GM23248 (cell line): ENCODE data around the gene RABGAP1L. TPM values are rescaled to one million over a fixed set of nuclear protein-coding genes. Genes with fewer than 3 reads are reported as not detected.
"Not testable (repeated sequence)": the region's sequence is repeated elsewhere in the genome, so short reads cannot be mapped to it uniquely, and the experiment has no call there.

Source experiments
- DNase-seq: peaks from one replicate; pipeline ENCODE4 v3.0.0-alpha.2; 2015
- H2AFZ ChIP-seq: fragments of 200-600 bp; sonication (generic); 2 replicates; pipeline ENCODE4 v1.6.1; 2016; ENCODE audit warnings: antibody characterized with exemption
- H3F3A ChIP-seq: fragments of 200-600 bp; sonication (generic); 2 replicates; pipeline ENCODE4 v1.6.1; 2016; ENCODE audit warnings: mild to moderate bottlenecking, antibody characterized with exemption, mixed run types; ENCODE audit not compliant: insufficient read depth
- H3K27ac ChIP-seq: fragments of 200-600 bp; sonication (generic); 2 replicates; pipeline ENCODE4 v1.5.1; 2016; ENCODE audit warnings: mild to moderate bottlenecking
- H3K27me3 ChIP-seq: fragments of 200-600 bp; sonication (generic); replicated peaks from 2 replicates; pipeline ENCODE4 v1.6.1; 2016; ENCODE audit warnings: mild to moderate bottlenecking; ENCODE audit not compliant: insufficient read depth
- H3K36me3 ChIP-seq: fragments of 200-600 bp; sonication (generic); 2 replicates; pipeline ENCODE4 v1.6.1; 2016; ENCODE audit warnings: low read depth, mild to moderate bottlenecking
- H3K4me1 ChIP-seq: fragments of 200-600 bp; sonication (generic); 2 replicates; pipeline ENCODE4 v1.6.1; 2016; ENCODE audit warnings: mild to moderate bottlenecking; ENCODE audit not compliant: insufficient read depth
- H3K4me2 ChIP-seq: fragments of 200-600 bp; sonication (generic); one replicate; pipeline ENCODE4 v1.6.1; 2016; ENCODE audit warnings: mild to moderate bottlenecking; ENCODE audit not compliant: unreplicated experiment
- H3K4me3 ChIP-seq: fragments of 200-600 bp; sonication (generic); 2 replicates; pipeline ENCODE4 v1.5.1; 2016; ENCODE audit warnings: mild to moderate bottlenecking
- H3K79me2 ChIP-seq: fragments of 200-600 bp; sonication (generic); 2 replicates; pipeline ENCODE4 v1.6.1; 2016; ENCODE audit warnings: mild to moderate bottlenecking; ENCODE audit not compliant: insufficient read depth
- H3K9ac ChIP-seq: fragments of 200-600 bp; sonication (generic); 2 replicates; pipeline ENCODE4 v1.6.1; 2016; ENCODE audit warnings: mild to moderate bottlenecking
- H3K9me2 ChIP-seq: fragments of 200-600 bp; sonication (generic); 2 replicates; pipeline ENCODE4 v1.6.1; 2016; ENCODE audit warnings: mixed run types, mild to moderate bottlenecking, moderate library complexity; ENCODE audit not compliant: insufficient read depth
- H3K9me3 ChIP-seq: fragments of 200-600 bp; sonication (generic); one replicate; pipeline ENCODE4 v1.6.1; 2017; ENCODE audit warnings: low read depth
- H4K20me1 ChIP-seq: fragments of 200-600 bp; sonication (generic); 2 replicates; pipeline ENCODE4 v1.6.0; 2016; ENCODE audit not compliant: insufficient read depth
- EZH2 ChIP-seq: fragments of 200-600 bp; sonication (generic); IDR thresholded peaks from 2 replicates; pipeline ENCODE4 v1.6.1; 2018; ENCODE audit warnings: antibody characterized with exemption, mild to moderate bottlenecking; ENCODE audit not compliant: insufficient read depth, poor library complexity, severe bottlenecking
- EZH2phosphoT487 ChIP-seq: fragments of 200-600 bp; sonication (generic); IDR thresholded peaks from 2 replicates; pipeline ENCODE4 v1.6.1; 2018; ENCODE audit warnings: antibody characterized with exemption, moderate library complexity, mild to moderate bottlenecking, low read depth; ENCODE audit not compliant: insufficient read depth
- WGBS, 2 experiments: methylation state at CpG; one replicate each; pipeline ENCODE4 v1.1.6; 2015 to 2017; ENCODE audit warnings: low lambda C conversion rate in 2 of 2, low coverage in 1 of 2; ENCODE audit errors: missing lambda C conversion rate in 2 of 2; 5-methylcytosine and 5-hydroxymethylcytosine counted together
- in situ Hi-C: fragments of 300-500 bp; cut with MboI; formaldehyde crosslinking; loops from 2 replicates; pipeline ENCODE4 v1.15.0; 2020
- polyA plus RNA-seq: library from polyadenylated mRNA; unstranded; fragments of >200 nt; fragmentation: Nextera tagmentation; extraction: Ambion mirVana; gene quantifications from 2 replicates; pipeline ENCODE4 v1.2.1, GENCODE V29; 2016
- total RNA-seq: library from RNA; depleted of rRNA; stranded (reverse); fragments of >200 nt; shearing (Covaris generic); gene quantifications from 2 replicates; pipeline ENCODE4 v1.2.3, GENCODE V29; 2014

RABGAP1L gene
- total and polyA plus RNA-seq, 2 experiments from 2014 or later = 13.7 to 21.6 TPM

- Histone ChIP-seq H3K36me3 (peaks cover 57% of the 10 kb centered on the region), H3K4me1 (peaks cover 22% of the 10 kb centered on the region), H3K9ac (no peak overlapping the region), H3K4me3 (no peak overlapping the region), H3K9me3 (no peaks in the 10 kb centered on the region), H3K4me2 (no peak overlapping the region), H3F3A (peaks cover 48% of the 10 kb centered on the region), H3K27ac (no peak overlapping the region), H3K79me2 (peaks cover 40% of the 10 kb centered on the region), H4K20me1 (no peaks in the 10 kb centered on the region), H2AFZ (no peak overlapping the region), H3K9me2 (no peaks in the 10 kb centered on the region), H3K27me3 (no peaks in the 10 kb centered on the region)
- 92 to 94% methylated on average over 1 of the region's 1 CpG for WGBS, 2 experiments
- in situ Hi-C loops = no loop called here
- TF ChIP-seq EZH2phosphoT487 (no peak), EZH2 (no peak)
- no peak for DNase-seq
These were observed 854.1 kb downstream of the RABGAP1L start for GRCh38 chr1:175013445-175013844.

DNA sequence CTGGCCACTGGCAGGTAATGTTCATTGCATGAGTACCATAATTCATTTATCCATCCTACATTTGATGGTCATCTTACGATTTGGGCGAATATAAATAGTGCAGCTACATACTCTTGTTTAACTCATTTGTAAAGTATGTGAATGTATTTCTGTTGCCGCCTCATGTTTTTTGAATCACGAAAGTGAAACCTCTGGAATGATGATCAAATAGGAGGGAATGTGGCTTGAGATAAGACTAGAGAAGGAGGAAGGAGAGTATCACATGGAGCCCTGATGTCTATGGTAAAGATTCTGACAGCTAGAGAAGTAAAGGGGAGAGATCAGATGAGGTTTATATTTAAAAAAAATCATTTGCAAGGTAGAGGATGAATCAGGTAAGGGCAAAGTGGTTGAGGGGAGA lies 855.9 kb downstream of the RABGAP1L start:
- peak overlapping the region; percentile 16; the same call in 1 of the 2 replicates for H3K9ac ChIP-seq
- H2AFZ ChIP-seq = no peak overlapping the region
- H3K79me2 ChIP-seq = peaks cover 39% of the 10 kb centered on the region
- H3K27me3 ChIP-seq = no peaks in the 10 kb centered on the region
- H3K27ac ChIP-seq = peak overlapping the region; percentile 59
- no peaks in the 10 kb centered on the region for H3K9me3 ChIP-seq
- peaks cover 42% of the 10 kb centered on the region for H3K36me3 ChIP-seq
- WGBS, 2 experiments = 41 to 47% methylated on average over 4 of the region's 4 CpGs
- in situ Hi-C loops = no loop called here
- TF ChIP-seq EZH2phosphoT487 (no peak), EZH2 (no peak)
- peak; percentile 83 for DNase-seq
- H3K4me3 ChIP-seq = peak overlapping the region; percentile 22; the same call in 1 of the 2 replicates
- peaks cover 22% of the 10 kb centered on the region for H3K4me1 ChIP-seq
- no peaks in the 10 kb centered on the region for H4K20me1 ChIP-seq
- H3K9me2 ChIP-seq = no peaks in the 10 kb centered on the region
- peaks cover 48% of the 10 kb centered on the region for H3F3A ChIP-seq
- peak overlapping the region; percentile 61 for H3K4me2 ChIP-seq

- Histone ChIP-seq H3K36me3 (0 out of 2 replicates have a peak, but pooled peaks cover 3% of the 10 kb centered on the region), H3K4me2 (no peak overlapping the region), H3K79me2 (peaks cover 44% of the 10 kb centered on the region), H2AFZ (no peak overlapping the region), H3K9me2 (no peaks in the 10 kb centered on the region), H3F3A (peaks cover 35% of the 10 kb centered on the region), H3K4me1 (peaks cover 26% of the 10 kb centered on the region), H4K20me1 (no peaks in the 10 kb centered on the region), H3K27me3 (no peaks in the 10 kb centered on the region), H3K27ac (no peak overlapping the region), H3K9me3 (no peaks in the 10 kb centered on the region), H3K9ac (no peak overlapping the region), H3K4me3 (no peak overlapping the region)
- in situ Hi-C loops = no loop called here
- TF ChIP-seq EZH2phosphoT487 (no peak), EZH2 (no peak)
- 80 to 94% methylated on average over 3 of the region's 3 CpGs for WGBS, 2 experiments
- DNase-seq = no peak
These were observed 860.2 kb downstream of the RABGAP1L start for GRCh38 chr1:175019524-175019923.

DNA sequence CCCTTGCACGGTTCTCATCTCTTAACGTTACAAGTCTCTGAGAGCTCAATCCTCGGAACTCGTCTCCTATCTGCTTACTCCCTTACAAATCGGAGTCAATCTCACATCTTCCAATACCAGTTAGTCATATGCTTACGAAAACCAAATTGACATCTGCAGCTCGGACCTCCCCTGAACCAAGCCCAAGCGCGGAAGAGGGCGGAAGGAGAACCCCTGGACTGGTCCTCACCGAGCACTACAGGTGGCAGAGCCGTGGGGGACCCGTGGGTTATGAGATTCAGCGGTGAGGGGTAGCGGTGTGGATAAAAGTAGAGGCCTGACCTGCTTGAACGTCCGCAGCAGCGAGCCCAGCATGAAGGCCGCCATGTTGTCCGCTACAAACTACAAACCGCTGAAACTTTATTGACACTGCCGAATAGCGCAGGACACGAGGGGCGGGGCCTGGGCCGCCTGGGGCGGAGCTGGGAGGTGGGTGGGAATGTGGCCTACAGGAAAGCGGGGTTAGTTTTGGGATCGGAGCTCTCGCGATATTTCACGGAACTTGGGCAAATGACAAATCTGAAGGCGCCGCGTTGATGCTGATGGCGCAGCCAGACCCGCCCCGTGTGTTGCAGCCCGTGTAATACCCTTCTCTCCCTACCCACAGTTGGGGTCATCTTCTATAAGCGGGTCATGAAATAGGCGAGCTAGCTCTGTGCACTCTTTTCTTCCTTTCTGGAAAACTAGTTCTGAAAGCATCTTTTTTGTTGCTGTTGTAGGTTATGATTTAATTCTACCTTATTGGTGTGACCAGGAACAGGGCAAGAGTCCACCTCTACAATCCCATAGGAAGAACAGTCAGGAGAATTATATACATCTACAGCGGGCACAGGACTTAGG lies 864.0 kb downstream of the RABGAP1L start, which contains the start of gene MRPS14:
Gene MRPS14 (minus strand): TSS at position 383 of the 879 bp plus-strand sequence. CDS start 17 bp downstream, at position 366.
- TF ChIP-seq EZH2 = no peak
- no peak for TF ChIP-seq EZH2phosphoT487
- Histone ChIP-seq H3K36me3 (no peaks in the 10 kb centered on the region), H3K27ac (peak within 1 kb of the TSS; percentile 78), H3K4me1 (0 out of 2 replicates have a peak, but pooled peaks cover 5% of the 10 kb centered on the region), H3K79me2 (peaks cover 44% of the 10 kb centered on the region), H2AFZ (peak within 1 kb of the TSS; percentile 100), H3K4me3 (peak within 1 kb of the TSS; percentile 93), H3K27me3 (no peaks in the 10 kb centered on the region), H3K4me2 (peak within 1 kb of the TSS; percentile 100), H4K20me1 (no peaks in the 10 kb centered on the region), H3K9me3 (no peaks in the 10 kb centered on the region), H3F3A (no peaks in the 10 kb centered on the region), H3K9ac (peak within 1 kb of the TSS; percentile 92), H3K9me2 (no peaks in the 10 kb centered on the region)
- peak; percentile 98 for DNase-seq
- 3% methylated on average over 41 to 42 of the region's 42 CpGs for WGBS, 2 experiments
- in situ Hi-C loops = no loop called here

GRCh38 chr1:175023922-175024242 lies 864.6 kb downstream of the RABGAP1L start:
- in situ Hi-C loops, H4K20me1 ChIP-seq, H3K9me2 ChIP-seq, H3K4me1 ChIP-seq, H3K27me3 ChIP-seq, DNase-seq, H3K9me3 ChIP-seq, H3K36me3 ChIP-seq, H3F3A ChIP-seq: not testable (repeated sequence)
- Histone ChIP-seq H2AFZ (peak overlapping the region; percentile 100), H3K4me2 (peak overlapping the region; percentile 73), H3K9ac (peak overlapping the region; percentile 92), H3K27ac (peak overlapping the region; percentile 78), H3K4me3 (peak overlapping the region; percentile 93), H3K79me2 (peaks cover 41% of the 10 kb centered on the region)
- 96 to 100% methylated on average over 2 of the region's 2 CpGs for WGBS, 2 experiments
